ENCODE results near the gene PLIN1.
"Not testable (repeated sequence)": the region's sequence is repeated elsewhere in the genome, so short reads cannot be mapped to it uniquely, and the experiment has no call there.

Gene PLIN1

DNA sequence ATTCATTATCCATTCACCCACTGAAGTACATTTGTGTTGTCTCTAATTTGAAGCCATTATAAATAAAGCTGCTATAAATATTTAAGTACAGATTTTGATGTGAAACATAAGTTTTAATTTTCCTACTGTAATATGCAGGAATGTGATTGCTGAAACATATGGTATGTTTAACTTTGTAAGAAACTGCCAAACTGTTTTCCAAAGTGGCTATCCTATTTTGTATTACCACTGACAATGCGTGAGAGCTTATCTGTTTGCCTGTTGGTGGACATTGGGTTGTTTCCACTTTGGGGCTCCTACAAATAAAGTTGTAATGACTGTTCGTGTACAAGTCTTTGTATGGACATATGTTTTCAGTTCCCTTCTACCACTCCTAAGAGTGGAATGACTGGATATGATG, 13.9 kb upstream of the PLIN1 start:
- ChIA-PET POLR2A (no interaction called here), CTCF (interaction anchor here (0.8 kb wide), 1 partner anchor 182 kb away, joined by 3 read pairs; no protein-coding TSS in a partner anchor)
- no peak for DNase-seq (ENCODE audit: extremely low spot score)
- TF ChIP-seq SP1 (IDR thresholded peaks at IDR 0.05), result no peak
- TF ChIP-seq CTBP1 (IDR thresholded peaks at IDR 0.05; ENCODE audit: borderline replicate concordance), result no peak
- no peak for TF ChIP-seq ELF4 (IDR thresholded peaks at IDR 0.05)
- no peak for TF ChIP-seq LEF1 (IDR thresholded peaks at IDR 0.05; ENCODE audit: borderline replicate concordance)
- no peak for TF ChIP-seq HDGF (IDR thresholded peaks at IDR 0.05; ENCODE audit: borderline replicate concordance)
- no peak for TF ChIP-seq L3MBTL2 (conservative IDR thresholded peaks at IDR 0.05)
- no peak for TF ChIP-seq BHLHE40 (IDR thresholded peaks at IDR 0.05; ENCODE audit: borderline replicate concordance)
- no peak for TF ChIP-seq SUZ12 (IDR thresholded peaks at IDR 0.05)
- TF ChIP-seq TARDBP (IDR thresholded peaks at IDR 0.05), result no peak
- no peak for TF ChIP-seq FOXA1 (IDR thresholded peaks at IDR 0.05)
- TF ChIP-seq ZNF384 (IDR thresholded peaks at IDR 0.05), result no peak
- no peak for TF ChIP-seq NFRKB (IDR thresholded peaks at IDR 0.05)
- TF ChIP-seq ARNT (IDR thresholded peaks at IDR 0.05), result no peak

DNA sequence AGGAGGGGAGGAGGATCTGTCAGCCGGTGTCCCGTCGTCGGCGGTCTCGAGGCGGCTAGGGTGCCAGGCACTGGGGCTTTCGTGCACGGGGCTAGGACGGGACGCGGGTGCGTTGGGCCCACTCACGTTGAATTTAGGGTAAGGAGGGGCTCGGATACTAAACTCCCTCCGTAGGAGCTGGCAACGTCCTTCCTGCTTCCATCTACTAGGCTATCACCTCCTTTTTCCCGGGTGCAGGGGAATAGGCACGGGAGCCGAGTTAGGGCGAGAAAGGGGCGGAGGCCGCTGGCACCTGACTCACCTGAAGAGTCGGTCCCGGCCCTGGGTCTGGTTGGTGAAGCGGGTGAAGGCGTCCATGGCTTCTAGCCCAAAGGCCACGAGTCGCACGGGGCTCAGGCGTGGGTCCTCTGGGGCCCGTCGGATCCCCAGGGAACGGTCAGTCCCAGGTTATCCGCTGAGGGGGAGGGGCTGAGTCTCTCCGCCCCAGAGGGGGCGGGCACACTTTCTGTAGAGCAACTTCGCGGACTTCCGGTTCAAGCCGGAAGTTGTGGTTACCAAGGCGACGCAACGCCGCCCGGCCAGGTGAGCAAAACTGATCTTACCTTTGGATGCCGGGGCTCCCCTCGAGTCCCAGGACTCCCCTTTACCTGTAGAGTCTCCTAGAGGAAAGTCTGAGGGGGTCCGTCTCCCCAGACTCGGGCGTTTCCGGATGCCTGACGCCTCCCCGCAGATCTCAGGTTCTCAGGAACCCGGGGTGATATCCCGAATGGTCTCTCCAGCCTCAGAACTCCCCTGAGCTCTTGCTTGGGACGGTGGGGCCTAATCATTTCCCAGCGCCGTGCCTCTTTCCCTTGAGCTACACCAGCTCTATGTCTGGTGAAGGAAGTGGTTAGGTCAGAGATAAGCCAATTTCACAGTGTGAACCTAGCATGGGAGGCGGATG, 11.4 kb upstream of the PLIN1 start, which contains the start of the genes PEX11A and WDR93:
Gene PEX11A (minus strand): TSS at position 479 of the 943 bp plus-strand sequence. CDS start 122 bp downstream, at position 357.
Gene WDR93 (plus strand): TSS at position 536 of the 943 bp plus-strand sequence. CDS start 10,936 bp downstream, outside the sequence.
- DNase-seq (ENCODE audit: extremely low spot score), result peak; percentile 95
- TF ChIP-seq L3MBTL2 (conservative IDR thresholded peaks at IDR 0.05) (peak; percentile 25; the same call in 1 of the 2 replicates), ELF4 (IDR thresholded peaks at IDR 0.05) (no peak)
- ChIA-PET CTCF (interaction anchor here (0.6 to 0.7 kb wide), 2 partner anchors 292 to 299 kb away, joined by 3 read pairs; no protein-coding TSS in a partner anchor), POLR2A (no interaction called here)

DNA sequence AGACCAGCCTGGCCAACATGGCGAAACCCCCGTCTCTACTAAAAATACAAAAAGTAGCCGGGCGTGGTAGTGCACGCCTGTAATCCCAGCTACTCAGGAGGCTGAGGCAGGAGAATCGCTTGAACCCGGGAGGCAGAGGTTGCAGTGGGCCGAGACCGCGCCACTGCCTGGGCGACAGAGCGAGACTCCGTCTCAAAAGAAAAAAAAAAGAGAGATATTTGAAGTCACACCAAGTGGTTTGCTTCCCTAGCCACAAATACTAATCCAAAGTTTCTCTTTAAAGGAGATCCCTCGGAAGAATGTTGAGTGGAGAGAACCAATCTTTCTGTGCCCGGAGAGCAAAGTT, 10.7 kb upstream of the PLIN1 start:
- TF ChIP-seq L3MBTL2 (conservative IDR thresholded peaks at IDR 0.05), result peak; percentile 69; the same call in 1 of the 2 replicates
- DNase-seq (ENCODE audit: extremely low spot score); POLR2A ChIA-PET: not testable (repeated sequence)
- CTCF ChIA-PET, result interaction anchor here (0.7 kb wide), 1 partner anchor 291 kb away, joined by 3 read pairs; no protein-coding TSS in a partner anchor

DNA sequence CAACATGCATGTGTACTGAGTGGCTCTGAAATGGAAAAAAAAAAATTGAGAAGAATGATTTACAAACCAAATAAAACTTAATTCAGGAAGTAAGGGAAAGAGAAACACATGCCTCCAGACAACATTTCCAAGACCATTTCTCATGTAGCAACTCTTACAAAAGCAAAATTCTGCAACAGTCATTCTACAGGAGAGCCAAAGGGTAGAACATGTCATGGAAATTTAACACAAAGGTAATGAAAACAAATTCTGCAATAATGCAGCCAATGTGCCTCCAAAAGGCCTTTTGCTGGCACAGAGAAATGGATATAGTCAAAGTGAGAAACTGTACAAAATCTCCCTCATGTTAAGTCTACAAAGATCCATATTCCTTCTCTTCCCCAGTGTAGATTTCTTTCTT, 7.4 kb upstream of the PLIN1 start:
- no peak for DNase-seq (ENCODE audit: extremely low spot score)
- ChIA-PET CTCF (no interaction called here), POLR2A (no interaction called here)
- TF ChIP-seq, protein P1, sequence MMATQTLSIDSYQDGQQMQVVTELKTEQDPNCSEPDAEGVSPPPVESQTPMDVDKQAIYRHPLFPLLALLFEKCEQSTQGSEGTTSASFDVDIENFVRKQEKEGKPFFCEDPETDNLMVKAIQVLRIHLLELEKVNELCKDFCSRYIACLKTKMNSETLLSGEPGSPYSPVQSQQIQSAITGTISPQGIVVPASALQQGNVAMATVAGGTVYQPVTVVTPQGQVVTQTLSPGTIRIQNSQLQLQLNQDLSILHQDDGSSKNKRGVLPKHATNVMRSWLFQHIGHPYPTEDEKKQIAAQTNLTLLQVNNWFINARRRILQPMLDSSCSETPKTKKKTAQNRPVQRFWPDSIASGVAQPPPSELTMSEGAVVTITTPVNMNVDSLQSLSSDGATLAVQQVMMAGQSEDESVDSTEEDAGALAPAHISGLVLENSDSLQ (IDR thresholded peaks at IDR 0.05), result no peak
- TF ChIP-seq HDGF (IDR thresholded peaks at IDR 0.05; ENCODE audit: borderline replicate concordance), result no peak

DNA sequence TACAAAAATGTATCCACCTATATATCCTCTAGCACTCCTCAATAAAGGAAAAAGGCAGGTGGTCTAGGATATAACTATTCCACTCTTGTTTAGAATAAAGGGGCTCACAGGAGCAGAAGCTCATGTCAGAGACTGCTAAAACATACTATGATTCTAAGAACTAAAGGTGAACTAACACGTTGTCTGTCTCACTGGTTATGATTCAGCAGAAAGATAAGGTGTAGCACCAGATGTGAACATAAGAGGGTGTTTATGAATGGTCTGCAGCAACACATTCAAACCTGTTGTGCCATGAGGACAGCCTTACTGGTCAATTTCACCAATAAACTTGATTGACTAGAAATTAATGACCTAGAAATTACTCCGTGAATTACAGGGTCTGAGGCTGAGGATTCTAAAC, 6.8 kb upstream of the PLIN1 start:
- DNase-seq (ENCODE audit: extremely low spot score), result no peak
- CTCF ChIA-PET, result no interaction called here
- POLR2A ChIA-PET, result no interaction called here
- TF ChIP-seq HDGF (IDR thresholded peaks at IDR 0.05; ENCODE audit: borderline replicate concordance) (no peak), ARNT (IDR thresholded peaks at IDR 0.05) (no peak), SUZ12 (IDR thresholded peaks at IDR 0.05) (no peak), ELF4 (IDR thresholded peaks at IDR 0.05) (no peak), BHLHE40 (IDR thresholded peaks at IDR 0.05; ENCODE audit: borderline replicate concordance) (no peak), ZNF384 (IDR thresholded peaks at IDR 0.05) (no peak), FOXK2 (IDR thresholded peaks at IDR 0.05) (no peak), LEF1 (IDR thresholded peaks at IDR 0.05; ENCODE audit: borderline replicate concordance) (no peak), FOXM1 (IDR thresholded peaks at IDR 0.05; ENCODE audit: borderline replicate concordance) (no peak), TARDBP (IDR thresholded peaks at IDR 0.05) (no peak), NFRKB (IDR thresholded peaks at IDR 0.05) (no peak), SP1 (IDR thresholded peaks at IDR 0.05) (no peak), L3MBTL2 (conservative IDR thresholded peaks at IDR 0.05) (no peak), FOXA1 (IDR thresholded peaks at IDR 0.05) (no peak), CTBP1 (IDR thresholded peaks at IDR 0.05; ENCODE audit: borderline replicate concordance) (no peak)
- TF ChIP-seq, protein P1 (IDR thresholded peaks at IDR 0.05), result no peak

DNA sequence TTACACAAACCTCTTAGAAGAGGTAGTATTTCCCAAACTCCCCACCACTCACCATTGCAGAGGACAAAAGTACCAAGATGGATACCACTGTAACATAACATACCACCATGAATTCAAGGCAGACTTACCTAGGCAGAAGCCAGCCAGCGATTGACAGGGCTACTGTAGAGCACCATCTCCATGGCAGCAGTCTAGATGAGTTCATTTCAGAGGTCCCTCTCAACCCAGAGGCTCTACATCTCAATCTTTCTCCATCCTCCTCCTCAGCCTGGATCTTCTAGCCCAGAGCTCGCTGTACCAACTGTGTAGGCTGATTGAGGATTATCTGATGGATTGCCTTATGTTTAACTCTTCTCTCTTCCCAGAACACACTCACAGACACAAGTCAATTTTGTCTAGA, 2.0 kb upstream of the PLIN1 start:
- POLR2A ChIA-PET, result no interaction called here
- CTCF ChIA-PET, result no interaction called here

More for the DNA sequence above, 2.0 kb upstream of the PLIN1 start:
- DNase-seq (ENCODE audit: extremely low spot score), result no peak
- TF ChIP-seq ZNF384 (IDR thresholded peaks at IDR 0.05), result no peak
- no peak for TF ChIP-seq ELF4 (IDR thresholded peaks at IDR 0.05)
- TF ChIP-seq SUZ12 (IDR thresholded peaks at IDR 0.05), result no peak
- TF ChIP-seq, protein P1 (IDR thresholded peaks at IDR 0.05), result no peak
- TF ChIP-seq CTBP1 (IDR thresholded peaks at IDR 0.05; ENCODE audit: borderline replicate concordance), result no peak
- TF ChIP-seq FOXK2 (IDR thresholded peaks at IDR 0.05), result no peak
- no peak for TF ChIP-seq LEF1 (IDR thresholded peaks at IDR 0.05; ENCODE audit: borderline replicate concordance)
- no peak for TF ChIP-seq L3MBTL2 (conservative IDR thresholded peaks at IDR 0.05)

Measured in HEK293T (cell line).